PC-3 (cell line): ENCODE results near the gene SUGCT. TPM values are rescaled to one million over a fixed set of nuclear protein-coding genes. Genes with fewer than 3 reads are reported as not detected.
"Not testable (repeated sequence)": the region's sequence is repeated elsewhere in the genome, so short reads cannot be mapped to it uniquely, and the experiment has no call there.

Experiments used
- ATAC-seq: fragments of 200-7000 bp; cut with Tn5 transposase; 2 replicates; pipeline ENCODE4 v1.9.1; 2020; ENCODE audit warnings: mild to moderate bottlenecking, moderate library complexity
- BruUV-seq: library from RNA; stranded (reverse); fragments of 400-500 nt; replicated peaks from 2 replicates; lab custom pipeline; 2021; lab: Mats Ljungman, UMichigan
- CTCF ChIA-PET: fragments of 300-600 bp; sonication (Branson Sonifier 250); formaldehyde crosslinking; loops from one replicate; lab custom pipeline; 2022; ENCODE audit warnings: antibody characterized with exemption; lab: Charles Lee
- POLR2A ChIA-PET: fragments of 300-600 bp; sonication (Branson Sonifier 250); formaldehyde crosslinking; loops from one replicate; lab custom pipeline; 2022; ENCODE audit warnings: antibody characterized with exemption; ENCODE audit not compliant: unreplicated experiment; lab: Charles Lee
- DNase-seq: peaks from one replicate; pipeline ENCODE4 v3.0.0-alpha.2; 2015
- H2AFZ ChIP-seq: fragments of 300-600 bp; sonication (generic); 2 replicates; pipeline ENCODE4 v1.6.0; 2016; ENCODE audit warnings: antibody characterized with exemption, low read length
- H3F3A ChIP-seq: fragments of 300-600 bp; sonication (generic); one replicate; pipeline ENCODE4 v1.6.0; 2017; ENCODE audit warnings: antibody characterized with exemption, low read length, control low read depth, mild to moderate bottlenecking; ENCODE audit not compliant: unreplicated experiment
- H3K27ac ChIP-seq: fragments of 300-600 bp; sonication (generic); 2 replicates; pipeline ENCODE4 v1.5.1; 2016; ENCODE audit warnings: mild to moderate bottlenecking, low read length
- H3K27me3 ChIP-seq: fragments of 300-600 bp; sonication (generic); 2 replicates; pipeline ENCODE4 v1.6.1; 2016; ENCODE audit warnings: low read length, mixed read lengths
- H3K36me3 ChIP-seq: fragments of 300-600 bp; sonication (generic); 2 replicates; pipeline ENCODE4 v1.6.1; 2016; ENCODE audit warnings: low read depth, mixed run types, low read length, mixed read lengths
- H3K4me1 ChIP-seq: fragments of 300-600 bp; sonication (generic); 2 replicates; pipeline ENCODE4 v1.5.1; 2016; ENCODE audit warnings: low read length; ENCODE audit not compliant: insufficient read depth
- H3K4me2 ChIP-seq: fragments of 300-600 bp; sonication (generic); 2 replicates; pipeline ENCODE4 v1.6.0; 2016; ENCODE audit warnings: low read length
- H3K4me3 ChIP-seq: fragments of 300-600 bp; sonication (generic); 2 replicates; pipeline ENCODE4 v1.5.1; 2016; ENCODE audit warnings: mild to moderate bottlenecking, low read length, mixed read lengths
- H3K79me2 ChIP-seq: fragments of 300-600 bp; sonication (generic); 2 replicates; pipeline ENCODE4 v1.6.1; 2017; ENCODE audit warnings: low read length, mixed read lengths
- H3K9ac ChIP-seq: fragments of 300-600 bp; sonication (generic); 2 replicates; pipeline ENCODE4 v1.6.0; 2016; ENCODE audit warnings: mild to moderate bottlenecking, low read length
- H3K9me2 ChIP-seq: fragments of 300-600 bp; sonication (generic); replicated peaks from 2 replicates; pipeline ENCODE4 v1.6.1; 2016; ENCODE audit warnings: mixed run types, low read length, mixed read lengths
- H3K9me3 ChIP-seq: fragments of 300-600 bp; sonication (generic); 2 replicates; pipeline ENCODE4 v1.6.1; 2016; ENCODE audit warnings: low read length, mixed read lengths
- H4K20me1 ChIP-seq: fragments of 300-600 bp; sonication (generic); 2 replicates; pipeline ENCODE4 v1.6.1; 2016; ENCODE audit warnings: low read length, mixed read lengths
- EZH2 ChIP-seq: fragments of 300-600 bp; sonication (generic); IDR thresholded peaks from one replicate; pipeline ENCODE4 v1.6.1; 2017; ENCODE audit warnings: antibody characterized with exemption, mild to moderate bottlenecking, low read length; ENCODE audit not compliant: unreplicated experiment
- EZH2phosphoT487 ChIP-seq: fragments of 300-600 bp; sonication (generic); IDR thresholded peaks from 2 replicates; pipeline ENCODE4 v1.6.1; 2018; ENCODE audit warnings: mild to moderate bottlenecking, antibody characterized with exemption, low read length, borderline replicate concordance
- intact Hi-C: fragments of 100-400 bp; cut with micrococcal nuclease; formaldehyde crosslinking; loops from 2 replicates; pipeline ENCODE4 v1.9.0; 2023
- total RNA-seq: library from RNA; depleted of rRNA; stranded (reverse); fragments of >200 nt; gene quantifications from 2 replicates; pipeline ENCODE4 v1.2.3, GENCODE V29; 2014
- TF ChIP-seq, protein P1 (sequence below): fragments of 300-600 bp; sonication (generic); conservative IDR thresholded peaks from 2 replicates; pipeline ENCODE4 v1.5.1; 2017; ENCODE audit warnings: antibody characterized with exemption, low read depth, mild to moderate bottlenecking, low read length

Gene SUGCT
- total RNA-seq, 1 experiment from 2014 or later = 2.9 TPM

DNA sequence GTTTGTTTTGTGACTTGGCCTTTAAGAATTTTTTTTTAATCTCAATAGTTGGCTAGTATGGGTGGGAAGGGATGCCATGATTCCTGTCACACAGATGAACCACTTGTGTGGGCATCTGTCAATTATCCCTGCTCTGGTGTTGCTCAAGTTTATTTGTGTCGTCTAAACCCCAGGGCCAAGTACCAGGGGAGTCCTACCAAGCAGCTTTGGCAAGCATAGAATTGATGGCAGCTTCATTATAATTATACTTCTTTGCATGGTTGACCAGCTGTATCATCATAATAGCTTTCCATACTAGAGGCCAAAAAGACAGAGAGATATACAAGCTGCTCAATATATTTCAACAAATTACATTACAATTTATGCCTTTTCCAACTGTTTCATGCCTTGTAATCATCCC is 30.4 kb downstream of the SUGCT start:
- BruUV-seq = no TSS peak
- H4K20me1 ChIP-seq = no peaks in the 10 kb centered on the region
- H3K9ac ChIP-seq = no peak overlapping the region
- no peak for TF ChIP-seq EZH2phosphoT487
- TF ChIP-seq, protein P1, sequence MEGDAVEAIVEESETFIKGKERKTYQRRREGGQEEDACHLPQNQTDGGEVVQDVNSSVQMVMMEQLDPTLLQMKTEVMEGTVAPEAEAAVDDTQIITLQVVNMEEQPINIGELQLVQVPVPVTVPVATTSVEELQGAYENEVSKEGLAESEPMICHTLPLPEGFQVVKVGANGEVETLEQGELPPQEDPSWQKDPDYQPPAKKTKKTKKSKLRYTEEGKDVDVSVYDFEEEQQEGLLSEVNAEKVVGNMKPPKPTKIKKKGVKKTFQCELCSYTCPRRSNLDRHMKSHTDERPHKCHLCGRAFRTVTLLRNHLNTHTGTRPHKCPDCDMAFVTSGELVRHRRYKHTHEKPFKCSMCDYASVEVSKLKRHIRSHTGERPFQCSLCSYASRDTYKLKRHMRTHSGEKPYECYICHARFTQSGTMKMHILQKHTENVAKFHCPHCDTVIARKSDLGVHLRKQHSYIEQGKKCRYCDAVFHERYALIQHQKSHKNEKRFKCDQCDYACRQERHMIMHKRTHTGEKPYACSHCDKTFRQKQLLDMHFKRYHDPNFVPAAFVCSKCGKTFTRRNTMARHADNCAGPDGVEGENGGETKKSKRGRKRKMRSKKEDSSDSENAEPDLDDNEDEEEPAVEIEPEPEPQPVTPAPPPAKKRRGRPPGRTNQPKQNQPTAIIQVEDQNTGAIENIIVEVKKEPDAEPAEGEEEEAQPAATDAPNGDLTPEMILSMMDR = no peak
- TF ChIP-seq EZH2 = no peak
- H3K9me2 ChIP-seq = no peaks in the 10 kb centered on the region
- no peaks in the 10 kb centered on the region for H3K36me3 ChIP-seq
- ChIA-PET POLR2A (no interaction called here), CTCF (no interaction called here)
- no peak overlapping the region for H3K4me2 ChIP-seq
- no peak overlapping the region for H3K27ac ChIP-seq
- intact Hi-C loops = no loop called here
- DNase-seq (no peak), ATAC-seq (no peak)
- H3K9me3 ChIP-seq = no peaks in the 10 kb centered on the region
- no peaks in the 10 kb centered on the region for H3K27me3 ChIP-seq
- no peak overlapping the region for H3K4me3 ChIP-seq
- no peaks in the 10 kb centered on the region for H3K79me2 ChIP-seq
- H3F3A ChIP-seq = no peaks in the 10 kb centered on the region
- no peaks in the 10 kb centered on the region for H3K4me1 ChIP-seq
- no peak overlapping the region for H2AFZ ChIP-seq

DNA sequence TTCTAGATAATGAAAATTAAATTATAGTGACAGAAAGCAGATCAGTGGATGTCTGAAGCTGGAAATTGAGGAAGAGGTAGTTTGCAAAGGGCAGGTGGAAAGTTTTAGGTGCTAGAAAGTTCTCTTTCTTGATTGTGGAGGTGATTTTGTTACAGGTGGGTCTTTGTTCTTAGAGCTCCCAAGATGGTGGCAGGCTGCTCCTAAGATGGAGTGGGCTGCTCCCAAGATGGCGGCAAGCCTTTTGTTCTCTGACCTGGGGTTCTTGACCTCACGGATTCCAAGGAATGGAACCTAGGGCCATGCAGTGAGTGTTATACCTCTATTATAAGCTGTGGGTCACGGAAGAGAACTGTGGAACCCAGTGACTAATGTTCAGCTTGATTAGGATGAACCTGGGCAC is 32.5 kb downstream of the SUGCT start:
- no peaks in the 10 kb centered on the region for H3K36me3 ChIP-seq
- no peak overlapping the region for H3K27ac ChIP-seq
- DNase-seq (no peak), ATAC-seq (no peak)
- no peak overlapping the region for H3K9ac ChIP-seq
- H4K20me1 ChIP-seq = no peaks in the 10 kb centered on the region
- H3K4me2 ChIP-seq = no peak overlapping the region
- no peak overlapping the region for H2AFZ ChIP-seq
- ChIA-PET CTCF (no interaction called here), POLR2A (no interaction called here)
- no peak overlapping the region for H3K4me3 ChIP-seq
- H3K9me3 ChIP-seq = no peaks in the 10 kb centered on the region
- no peaks in the 10 kb centered on the region for H3K27me3 ChIP-seq
- no peaks in the 10 kb centered on the region for H3F3A ChIP-seq
- intact Hi-C loops = no loop called here
- H3K4me1 ChIP-seq = no peaks in the 10 kb centered on the region
- TF ChIP-seq, protein P1 = no peak
- TF ChIP-seq EZH2phosphoT487 (no peak), EZH2 (no peak)
- no peaks in the 10 kb centered on the region for H3K9me2 ChIP-seq
- BruUV-seq = no TSS peak
- H3K79me2 ChIP-seq = no peaks in the 10 kb centered on the region

DNA sequence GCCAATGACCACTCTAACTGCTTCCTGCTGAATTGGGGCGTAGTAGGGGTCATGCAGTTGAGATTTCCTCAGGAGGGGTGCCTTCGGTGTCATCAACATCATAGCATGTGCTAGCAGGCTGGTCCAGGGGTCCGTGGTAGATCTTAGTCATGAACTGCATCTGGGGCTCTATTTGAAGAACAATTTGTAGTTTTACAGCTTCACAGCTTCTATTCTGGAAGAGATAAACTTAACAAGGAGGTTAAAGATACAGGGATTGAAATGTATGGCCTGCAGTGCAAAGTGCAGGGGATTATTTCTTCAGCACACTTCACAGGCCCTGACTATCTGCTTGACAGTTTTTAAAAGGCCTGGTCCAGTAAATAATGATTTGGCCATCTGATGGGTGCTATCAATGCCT is 33.5 kb downstream of the SUGCT start:
- H3K79me2 ChIP-seq, POLR2A ChIA-PET, H3K27ac ChIP-seq, H3K4me1 ChIP-seq, CTCF ChIA-PET, BruUV-seq, DNase-seq, H3K27me3 ChIP-seq, H3K9me3 ChIP-seq, H3K36me3 ChIP-seq, ATAC-seq, H3F3A ChIP-seq, H3K4me3 ChIP-seq, H4K20me1 ChIP-seq, intact Hi-C loops, H3K9me2 ChIP-seq, H2AFZ ChIP-seq, H3K9ac ChIP-seq, H3K4me2 ChIP-seq: not testable (repeated sequence)

DNA sequence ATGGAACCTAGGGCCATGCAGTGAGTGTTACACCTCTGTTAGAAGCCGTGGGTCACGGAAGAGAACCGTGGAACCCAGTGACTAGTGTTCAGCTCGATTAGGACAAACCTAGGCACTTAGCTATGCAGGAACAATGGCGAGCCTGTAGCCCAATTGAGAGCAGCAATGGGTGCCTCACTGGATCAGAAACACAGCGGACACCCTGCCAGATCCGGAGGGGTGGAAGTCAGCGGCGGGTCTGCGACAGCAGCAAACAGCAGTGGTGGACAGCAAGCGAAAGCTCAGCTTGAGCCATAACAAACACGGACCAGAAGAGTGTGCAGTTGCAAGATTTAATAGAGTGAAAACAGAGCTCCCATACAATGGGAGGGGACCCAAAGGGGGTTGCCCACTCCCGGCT is 38.3 kb downstream of the SUGCT start:
- H3K79me2 ChIP-seq, CTCF ChIA-PET, H3K9ac ChIP-seq, H2AFZ ChIP-seq, H3K27ac ChIP-seq, H3K9me3 ChIP-seq, DNase-seq, intact Hi-C loops, H3K36me3 ChIP-seq, ATAC-seq, H3F3A ChIP-seq, H3K4me2 ChIP-seq, H3K9me2 ChIP-seq, H3K4me3 ChIP-seq, H3K27me3 ChIP-seq, BruUV-seq, H3K4me1 ChIP-seq, H4K20me1 ChIP-seq, POLR2A ChIA-PET: not testable (repeated sequence)

DNA sequence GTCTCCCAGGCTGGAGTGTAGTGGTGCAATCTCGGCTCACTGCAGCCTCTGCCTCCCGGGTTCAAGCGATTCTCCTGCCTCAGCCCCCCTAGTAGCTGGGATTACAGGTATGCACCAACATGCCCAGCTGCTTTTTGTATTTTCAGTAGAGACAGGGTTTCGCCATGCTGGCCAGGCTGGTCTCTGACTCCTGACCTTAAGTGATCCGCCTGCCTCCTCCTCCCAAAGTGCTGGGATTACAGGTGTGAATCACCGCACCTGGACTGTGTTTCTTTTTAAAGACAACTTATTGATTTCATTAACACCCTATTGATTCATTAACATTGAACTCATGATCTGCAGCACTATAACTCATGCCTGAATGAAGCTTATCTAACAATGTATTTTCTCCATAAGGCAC is 40.5 kb downstream of the SUGCT start:
- H3K36me3 ChIP-seq, H3K4me3 ChIP-seq, H3K4me1 ChIP-seq, H3K4me2 ChIP-seq, H3K9ac ChIP-seq, H3K9me2 ChIP-seq, intact Hi-C loops, H3K79me2 ChIP-seq, DNase-seq, H3K9me3 ChIP-seq, ATAC-seq, H2AFZ ChIP-seq, CTCF ChIA-PET, H4K20me1 ChIP-seq, H3K27me3 ChIP-seq, BruUV-seq, H3K27ac ChIP-seq, H3F3A ChIP-seq, POLR2A ChIA-PET: not testable (repeated sequence)
